Endothelial cell of umbilical vein (primary cell): ENCODE results near the gene PILRA. TPM values are rescaled to one million over a fixed set of nuclear protein-coding genes. Genes with fewer than 3 reads are reported as not detected.
"Not testable (repeated sequence)": the region's sequence is repeated elsewhere in the genome, so short reads cannot be mapped to it uniquely, and the experiment has no call there.

Source experiments
- BruUV-seq: library from RNA; stranded (reverse); fragments of 400-500 nt; replicated peaks from 2 replicates; lab custom pipeline; 2021; lab: Mats Ljungman, UMichigan
- CTCF ChIA-PET: fragments of 300-600, 350-600 bp; sonication (Branson Sonifier 250); formaldehyde crosslinking; loops from one replicate; lab custom pipeline; 2021; ENCODE audit warnings: antibody characterized with exemption, inconsistent platforms; lab: Charles Lee
- POLR2A ChIA-PET: fragments of 300-600, 350-600 bp; sonication (Branson Sonifier 250); formaldehyde crosslinking; loops from one replicate; lab custom pipeline; 2021; ENCODE audit warnings: antibody characterized with exemption, inconsistent platforms; lab: Charles Lee
- DNase-seq: peaks from one replicate; pipeline ENCODE4 v3.0.0-alpha.2; 2011; ENCODE audit warnings: low read depth, low spot score
- FAIRE-seq: peaks from 2 replicates; lab custom pipeline; 2011; peaks lifted over from hg19 to GRCh38; lab: Jason Lieb, UNC
- H2AFZ ChIP-seq: 2 replicates; pipeline ENCODE4 v1.6.0; 2012; ENCODE audit warnings: low read depth, low read length, control low read depth, inconsistent platforms
- H3K27ac ChIP-seq: 2 replicates; pipeline ENCODE4 v1.5.1; 2011; ENCODE audit warnings: low read depth, mild to moderate bottlenecking, control low read depth, low read length, moderate library complexity; ENCODE audit not compliant: insufficient read depth
- H3K27me3 ChIP-seq, 2 experiments: 2 replicates each; pipeline versions ENCODE4 v1.6.0 to v1.6.1; 2011; ENCODE audit warnings: low read length in 2 of 2, mixed read lengths in 1 of 2; ENCODE audit not compliant: control insufficient read depth in 2 of 2, insufficient read depth in 2 of 2
- H3K36me3 ChIP-seq, 2 experiments: 2 replicates in 1 of 2; 3 replicates in 1 of 2; pipeline ENCODE4 v1.5.1; 2011; ENCODE audit warnings: low read length in 2 of 2, mild to moderate bottlenecking in 1 of 2, moderate library complexity in 1 of 2; ENCODE audit not compliant: control insufficient read depth in 2 of 2, insufficient read depth in 2 of 2; ENCODE audit errors: extremely low read depth in 1 of 2
- H3K4me1 ChIP-seq: 3 replicates; pipeline ENCODE4 v1.5.1; 2011; ENCODE audit warnings: mild to moderate bottlenecking, low read length; ENCODE audit not compliant: control insufficient read depth, insufficient read depth; ENCODE audit errors: extremely low read depth
- H3K4me2 ChIP-seq: 2 replicates; pipeline ENCODE4 v1.6.1; 2011; ENCODE audit warnings: low read length, control low read depth, mixed read lengths; ENCODE audit not compliant: insufficient read depth
- H3K4me3 ChIP-seq, 3 experiments: fragments of 200-600 bp in 1 of 3; sonication (generic), shearing (Covaris generic) in 1 of 3; replicated peaks in 1 of 3; 2 replicates each; pipeline ENCODE4 v1.5.1; 2011 to 2016; ENCODE audit warnings: control low read depth in 3 of 3, low read length in 3 of 3, mild to moderate bottlenecking in 2 of 3, inconsistent platforms in 1 of 3, low read depth in 1 of 3, moderate library complexity in 1 of 3; ENCODE audit not compliant: insufficient read depth in 1 of 3
- H3K79me2 ChIP-seq: 2 replicates; pipeline ENCODE4 v1.6.0; 2012; ENCODE audit warnings: low read length, inconsistent platforms; ENCODE audit not compliant: control insufficient read depth, insufficient read depth
- H3K9ac ChIP-seq: replicated peaks from 2 replicates; pipeline ENCODE3; 2011; ENCODE audit warnings: low read length, control low read depth; ENCODE audit not compliant: insufficient read depth; ENCODE audit errors: extremely low read depth
- H3K9me1 ChIP-seq: replicated peaks from 3 replicates; pipeline ENCODE4 v1.6.0; 2011; ENCODE audit warnings: mild to moderate bottlenecking, low read length; ENCODE audit not compliant: control insufficient read depth, insufficient read depth; ENCODE audit errors: extremely low read depth
- H3K9me3 ChIP-seq: replicated peaks from 2 replicates; pipeline ENCODE4 v1.5.1; 2012; ENCODE audit warnings: low read length, inconsistent platforms; ENCODE audit not compliant: control insufficient read depth, insufficient read depth
- H4K20me1 ChIP-seq: replicated peaks from 2 replicates; pipeline ENCODE3; 2011; ENCODE audit warnings: mild to moderate bottlenecking, low read length; ENCODE audit not compliant: control insufficient read depth, insufficient read depth; ENCODE audit errors: extremely low read depth
- FOS ChIP-seq: IDR thresholded peaks from 2 replicates; pipeline ENCODE4 v1.6.1; 2011; ENCODE audit warnings: mild to moderate bottlenecking, low read length, moderate library complexity, borderline replicate concordance; ENCODE audit not compliant: insufficient read depth
- POLR2A ChIP-seq: IDR thresholded peaks from 2 replicates; pipeline ENCODE4 v1.6.1; 2012; ENCODE audit warnings: low read depth, mild to moderate bottlenecking, control low read depth, low read length
- dilution Hi-C: fragments of 300-500 bp; cut with MboI; formaldehyde crosslinking; loops from one replicate; pipeline ENCODE4 v1.15.0; 2019; ENCODE audit warnings: low sequenced_read_pairs; ENCODE audit not compliant: extremely low pct_ligation_motif_present
- intact Hi-C: fragments of 100-400 bp; cut with micrococcal nuclease; formaldehyde crosslinking; loops from one replicate; pipeline ENCODE4 v1.10.0; 2022
- polyA plus RNA-seq, 4 experiments: library from polyadenylated mRNA; depleted of rRNA in 3 of 4; stranded (reverse) in 3 of 4; unstranded in 1 of 4; fragments of >200 nt; gene quantifications; 2 replicates each; pipeline versions ENCODE4 v1.2.1 to v1.2.3, GENCODE V29; 2011 to 2012; ENCODE audit warnings: missing spikeins in 1 of 4
- total RNA-seq: library from RNA; stranded (reverse); gene quantifications from 2 replicates; pipeline ENCODE4 v1.2.3, GENCODE V29; 2021

PILRA gene
- total and polyA plus RNA-seq, 2 donors (not counting 3 experiments of a cell fraction or from before 2014, with no cell fraction given): 0.61 to 1.3 TPM

DNA sequence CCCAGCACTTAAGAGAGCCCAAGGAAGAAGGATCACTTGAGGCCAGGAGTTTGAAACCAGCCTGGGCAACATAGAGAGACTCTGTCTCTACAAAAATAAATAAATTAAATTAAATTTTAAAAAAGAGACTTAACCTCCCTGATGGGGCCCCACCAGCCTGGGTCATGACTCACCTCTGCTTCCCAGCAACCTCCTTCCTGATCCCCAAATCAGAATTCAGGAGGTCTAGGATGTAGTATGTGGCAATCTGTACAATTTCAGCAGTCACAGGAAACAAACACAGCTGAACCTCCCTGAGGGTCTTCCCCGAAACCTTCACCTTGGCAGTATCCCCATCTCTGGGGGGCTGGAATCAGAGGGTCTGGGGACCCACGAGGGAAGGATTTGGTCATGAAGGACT, 72.8 kb downstream of the PILRA start:
- no peak overlapping the region for H2AFZ ChIP-seq
- no peak overlapping the region for H3K4me3 ChIP-seq
- dilution Hi-C loops (no loop called here), intact Hi-C loops (no loop called here)
- H3K9me3 ChIP-seq: no peaks in the 10 kb centered on the region
- POLR2A ChIA-PET: interaction anchor here (3.9 kb wide), 1 partner anchor 17 kb away, joined by 59 read pairs; the partner anchor contains the start of genes MEPCE and ZCWPW1
- DNase-seq: no peak
- CTCF ChIA-PET: interaction anchor here (2.0 kb wide), 1 partner anchor 9 kb away, joined by 16 read pairs; no protein-coding TSS in a partner anchor
- no peaks in the 10 kb centered on the region for H4K20me1 ChIP-seq
- H3K4me2 ChIP-seq: peak overlapping the region; percentile 19
- H3K4me1 ChIP-seq: peaks cover 36% of the 10 kb centered on the region
- TF ChIP-seq POLR2A: no peak
- TF ChIP-seq FOS: peak; percentile 16
- no peak overlapping the region for H3K9ac ChIP-seq
- no TSS peak for BruUV-seq
- no peaks in the 10 kb centered on the region for H3K9me1 ChIP-seq
- H3K79me2 ChIP-seq: no peaks in the 10 kb centered on the region
- peak overlapping the region; percentile 66 for H3K27ac ChIP-seq
- peak; percentile 63 for FAIRE-seq
- no peaks in the 10 kb centered on the region for H3K27me3 ChIP-seq
- H3K36me3 ChIP-seq: no peaks in the 10 kb centered on the region

DNA sequence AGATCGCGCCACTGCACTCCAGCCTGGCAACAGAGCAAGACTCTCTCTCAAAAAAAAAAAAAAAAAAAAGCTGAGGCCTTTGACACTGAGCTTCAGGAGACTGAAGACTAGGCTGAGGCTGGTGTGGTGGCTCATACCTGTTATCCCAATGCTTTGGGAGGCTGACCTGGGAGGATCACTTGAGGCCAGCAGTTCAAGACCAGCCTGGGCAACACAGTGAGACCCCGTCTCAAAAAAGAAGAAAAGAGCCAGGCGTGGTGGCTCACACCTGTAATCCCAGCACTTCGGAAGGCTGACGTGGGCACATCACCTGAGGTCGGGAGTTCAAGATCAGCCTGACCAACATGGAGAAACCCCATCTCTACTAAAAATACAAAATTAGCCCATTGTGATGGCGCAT, 74.1 kb downstream of the PILRA start:
- intact Hi-C loops, H3K9ac ChIP-seq, H3K27ac ChIP-seq, H3K4me3 ChIP-seq, H3K4me2 ChIP-seq, H3K36me3 ChIP-seq, H3K27me3 ChIP-seq, H3K9me3 ChIP-seq, H3K9me1 ChIP-seq, DNase-seq, H4K20me1 ChIP-seq, H3K79me2 ChIP-seq, FAIRE-seq, dilution Hi-C loops, BruUV-seq, H2AFZ ChIP-seq: not testable (repeated sequence)
- H3K4me1 ChIP-seq: peaks cover 36% of the 10 kb centered on the region
- CTCF ChIA-PET: interaction anchor here (0.7 to 1.4 kb wide), 3 partner anchors 9 to 120 kb away, joined by 3 to 4 read pairs (median 4); no protein-coding TSS in a partner anchor
- POLR2A ChIA-PET: interaction anchor here (1.1 kb wide), 1 partner anchor 18 kb away, joined by 4 read pairs; the partner anchor contains the start of gene ZCWPW1
